Esophagus (tissue), 2 donors: Measurements from ENCODE around the gene MAP3K20. TPM values are rescaled to one million over a fixed set of nuclear protein-coding genes. Genes with fewer than 3 reads are reported as not detected.

ENCODE experiments used
- H3K27ac ChIP-seq, 2 donors: one replicate each; pipeline ENCODE4 v1.5.1; 2013; ENCODE audit warnings: low read depth in 2 of 2, mild to moderate bottlenecking in 2 of 2, inconsistent platforms in 1 of 2, low read length in 1 of 2, moderate library complexity in 1 of 2
- H3K27me3 ChIP-seq, 2 donors: one replicate each; pipeline ENCODE4 v1.6.1; 2013; ENCODE audit warnings: low read length in 2 of 2, control low read depth in 1 of 2, mild to moderate bottlenecking in 1 of 2; ENCODE audit not compliant: insufficient read depth in 2 of 2, control insufficient read depth in 1 of 2
- H3K36me3 ChIP-seq, 2 donors: one replicate each; pipeline ENCODE4 v1.6.1; 2013; ENCODE audit warnings: low read length in 1 of 2; ENCODE audit not compliant: control insufficient read depth in 2 of 2, insufficient read depth in 2 of 2
- H3K4me1 ChIP-seq, 2 donors: one replicate each; pipeline ENCODE4 v1.6.1; 2013; ENCODE audit warnings: low read length in 1 of 2; ENCODE audit not compliant: control insufficient read depth in 2 of 2, insufficient read depth in 2 of 2
- H3K4me3 ChIP-seq, 2 donors: one replicate each; pipeline ENCODE4 v1.5.1; 2013; ENCODE audit warnings: low read length in 2 of 2, mild to moderate bottlenecking in 2 of 2, low read depth in 1 of 2, moderate library complexity in 1 of 2
- H3K9me3 ChIP-seq, 2 donors: one replicate each; pipeline ENCODE4 v1.6.1; 2013; ENCODE audit warnings: mild to moderate bottlenecking in 2 of 2, low read depth in 1 of 2, low read length in 1 of 2, moderate library complexity in 1 of 2; ENCODE audit not compliant: control insufficient read depth in 2 of 2, insufficient read depth in 1 of 2
- WGBS, 2 donors: extraction: QIAGEN DNeasy Blood & Tissue Kit; methylation state at CpG; one replicate each; pipeline ENCODE4 v1.1.7; 2013; 5-methylcytosine and 5-hydroxymethylcytosine counted together
- polyA plus RNA-seq, 2 donors: library from polyadenylated mRNA; stranded (reverse); fragments of 200-250 nt; gene quantifications; one replicate each; pipeline ENCODE4 v1.2.3, GENCODE V29; 2013
- donor health status: healthy with polysubstance abuse.
- donor health status: Bipolar disorder and iron deficiency.

The MAP3K20 gene
- polyA plus RNA-seq, 2 donors = 5.0 to 13.3 TPM

DNA sequence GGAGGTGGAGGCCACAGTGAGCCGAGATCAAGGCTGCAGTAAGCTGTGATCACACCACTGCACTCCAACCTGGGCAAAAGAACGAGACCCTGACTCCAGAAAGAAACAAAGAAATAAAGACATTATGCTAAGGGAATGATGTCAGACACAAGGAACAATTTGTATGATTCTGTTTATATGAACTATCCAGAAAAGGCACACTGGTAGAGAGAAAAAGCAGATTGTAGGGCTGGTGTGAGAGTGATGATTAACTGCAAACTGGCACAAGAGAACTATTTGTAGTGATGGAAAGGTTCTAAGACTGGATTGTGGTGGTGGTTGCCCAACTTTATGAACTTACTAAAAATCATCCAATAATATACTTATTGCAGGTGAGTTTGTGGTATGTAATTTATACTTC is 106.3 kb downstream of the MAP3K20 start:
- 80 to 90% methylated on average over 2 of the region's 2 CpGs for WGBS, 2 donors
- H3K27ac ChIP-seq = no peak overlapping the region

DNA sequence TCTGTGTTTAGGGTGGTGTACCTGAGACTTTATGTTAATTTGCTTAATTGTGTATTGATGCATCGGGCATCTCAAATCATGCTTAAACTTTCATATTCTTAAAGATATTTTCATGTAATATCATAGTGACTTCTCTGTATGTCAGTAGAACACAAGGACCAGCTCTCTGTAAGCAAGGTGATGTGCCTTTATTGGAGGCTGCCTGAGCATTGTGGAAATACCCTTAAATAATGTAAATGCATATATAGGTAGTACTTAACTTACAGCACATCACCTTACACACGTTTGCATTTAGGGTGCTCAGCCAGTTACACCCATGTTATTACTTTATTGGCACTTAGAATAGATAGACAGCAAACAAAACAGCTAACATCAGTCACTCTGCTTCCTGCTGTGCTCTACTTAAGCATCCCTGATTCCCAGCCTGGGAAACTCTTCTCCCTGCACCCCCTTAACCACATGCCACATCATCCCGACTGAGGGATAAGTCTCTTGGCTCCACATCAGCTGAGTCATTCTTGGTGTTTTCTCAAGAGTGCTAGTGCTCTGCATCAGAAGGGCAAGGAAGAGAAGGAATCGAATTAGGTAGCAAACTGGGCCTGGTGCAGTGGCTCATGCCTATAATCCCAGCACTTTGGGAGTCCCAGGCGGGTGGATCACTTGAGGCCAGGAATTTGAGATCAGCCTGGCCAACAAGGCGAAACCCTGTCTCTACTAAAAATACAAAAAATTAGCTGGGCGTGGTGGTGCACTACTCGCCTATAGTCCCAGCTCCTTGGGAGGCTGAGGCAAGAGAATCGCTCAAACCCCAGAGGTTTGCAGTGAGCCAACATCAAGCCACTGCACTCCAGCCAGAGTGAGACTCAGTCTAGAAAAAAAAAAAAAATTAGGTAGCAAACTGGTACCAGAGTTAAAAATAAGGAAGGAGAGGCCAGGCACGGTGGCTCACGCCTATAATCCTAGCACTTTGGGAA is 108.7 kb downstream of the MAP3K20 start:
- H3K36me3 ChIP-seq = no peaks in the 10 kb centered on the region
- no peaks in the 10 kb centered on the region for H3K4me1 ChIP-seq
- H3K9me3 ChIP-seq = no peaks in the 10 kb centered on the region
- peak overlapping the region; percentile 26 to 47 for H3K27ac ChIP-seq
- H3K27me3 ChIP-seq = no peaks in the 10 kb centered on the region
- no peak overlapping the region for H3K4me3 ChIP-seq
- 62 to 64% methylated on average over 11 of the region's 11 CpGs for WGBS, 2 donors

More for the DNA sequence above, 106.3 kb downstream of the MAP3K20 start:
- H3K4me1 ChIP-seq = no peaks in the 10 kb centered on the region
- no peaks in the 10 kb centered on the region for H3K9me3 ChIP-seq
- no peak overlapping the region for H3K4me3 ChIP-seq
- no peaks in the 10 kb centered on the region for H3K27me3 ChIP-seq
- H3K36me3 ChIP-seq = no peaks in the 10 kb centered on the region

DNA sequence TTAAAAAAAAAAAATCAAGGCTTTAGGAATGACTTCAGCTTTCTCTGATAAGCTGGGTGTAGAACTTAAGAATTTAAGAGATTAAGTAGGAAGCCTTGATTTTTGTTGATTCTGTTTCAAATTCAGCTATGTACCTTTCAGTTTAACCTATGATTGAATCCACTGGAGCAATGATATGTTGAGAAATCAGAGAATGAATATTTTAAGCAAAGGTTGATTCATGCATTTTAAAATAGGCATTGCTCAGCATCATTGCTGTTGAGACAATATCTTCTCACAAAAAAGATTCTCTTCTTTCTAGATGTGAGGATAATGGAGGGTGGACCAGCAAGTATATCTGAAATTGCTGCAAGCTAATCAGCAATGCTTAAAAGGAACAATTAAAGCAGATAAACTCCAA is 109.8 kb downstream of the MAP3K20 start:
- Histone ChIP-seq H3K27ac (no peak overlapping the region), H3K27me3 (no peaks in the 10 kb centered on the region), H3K4me1 (no peaks in the 10 kb centered on the region), H3K9me3 (no peaks in the 10 kb centered on the region), H3K4me3 (no peak overlapping the region), H3K36me3 (no peaks in the 10 kb centered on the region)

DNA sequence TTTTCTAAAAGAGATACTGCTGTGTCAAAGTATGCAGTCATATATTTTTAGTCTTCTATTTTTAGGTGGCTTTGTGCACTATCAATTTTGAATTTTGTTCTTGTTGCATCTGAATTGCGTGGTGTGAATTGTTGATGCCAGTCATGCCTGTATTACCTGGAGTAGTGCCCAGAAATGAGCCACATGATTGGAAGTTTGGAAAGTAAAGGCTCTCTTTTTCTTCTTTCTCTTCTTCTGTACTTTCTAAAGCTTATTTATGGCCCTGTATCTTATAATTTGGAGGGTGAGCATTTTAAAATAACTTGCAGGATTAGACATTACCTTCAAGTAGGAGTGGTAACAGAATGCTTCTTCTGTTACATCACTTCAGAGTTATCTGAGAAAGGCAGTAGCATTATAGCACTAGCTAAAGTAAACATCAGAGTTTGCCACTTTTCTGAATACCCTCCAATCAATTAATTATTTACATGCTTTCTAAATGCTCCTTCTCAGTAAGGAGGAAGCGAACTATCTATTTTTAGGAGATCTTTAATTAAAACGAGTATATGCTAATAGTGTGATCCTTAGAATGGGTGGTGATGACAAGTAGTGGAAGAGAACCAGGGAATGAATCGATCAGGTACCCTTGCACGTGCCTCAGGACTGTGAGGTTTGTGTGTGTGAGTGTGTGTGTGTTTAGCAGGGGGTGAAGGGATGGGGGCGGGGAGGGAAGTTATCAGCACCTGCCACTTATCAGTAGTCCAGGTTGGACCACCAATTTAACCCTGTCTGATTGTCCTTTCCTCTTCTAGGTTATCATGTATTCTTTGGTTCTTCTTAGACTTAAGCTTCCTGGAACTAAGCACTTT is 112.5 kb downstream of the MAP3K20 start:
- 63 to 69% methylated on average over 6 of the region's 6 CpGs for whole genome bisulfite sequencing, 2 donors
- Histone ChIP-seq H3K36me3 (no peaks in the 10 kb centered on the region), H3K9me3 (no peaks in the 10 kb centered on the region), H3K27me3 (no peaks in the 10 kb centered on the region), H3K27ac (peak overlapping the region in 1 of 2 donors; percentile 22), H3K4me3 (no peak overlapping the region), H3K4me1 (no peaks in the 10 kb centered on the region)

DNA sequence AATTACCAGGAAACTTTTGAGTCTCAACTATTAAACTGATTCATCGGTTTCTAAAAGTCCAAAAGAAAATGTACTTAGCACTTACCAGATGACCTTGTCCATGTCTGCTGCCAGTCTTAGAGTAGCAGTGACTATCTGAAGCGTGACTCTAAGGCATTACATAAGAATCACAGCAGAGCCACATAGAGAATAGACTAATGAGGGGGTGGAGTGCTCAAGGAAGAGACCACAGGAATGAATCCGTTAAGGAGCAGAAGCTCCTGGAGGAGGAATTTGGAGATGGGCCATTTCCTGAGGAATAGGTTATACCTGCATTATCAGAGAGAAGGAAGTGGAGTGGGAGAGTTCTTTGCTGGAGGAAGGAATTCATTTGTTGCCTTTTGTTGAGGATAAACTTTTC is 116.0 kb downstream of the MAP3K20 start:
- H3K27ac ChIP-seq = no peak overlapping the region
- H3K9me3 ChIP-seq = no peaks in the 10 kb centered on the region
- no peak overlapping the region for H3K4me3 ChIP-seq
- WGBS, 2 donors = 50 to 55% methylated on average over 3 of the region's 3 CpGs
- no peaks in the 10 kb centered on the region for H3K36me3 ChIP-seq
- H3K4me1 ChIP-seq = no peaks in the 10 kb centered on the region
- H3K27me3 ChIP-seq = no peaks in the 10 kb centered on the region

DNA sequence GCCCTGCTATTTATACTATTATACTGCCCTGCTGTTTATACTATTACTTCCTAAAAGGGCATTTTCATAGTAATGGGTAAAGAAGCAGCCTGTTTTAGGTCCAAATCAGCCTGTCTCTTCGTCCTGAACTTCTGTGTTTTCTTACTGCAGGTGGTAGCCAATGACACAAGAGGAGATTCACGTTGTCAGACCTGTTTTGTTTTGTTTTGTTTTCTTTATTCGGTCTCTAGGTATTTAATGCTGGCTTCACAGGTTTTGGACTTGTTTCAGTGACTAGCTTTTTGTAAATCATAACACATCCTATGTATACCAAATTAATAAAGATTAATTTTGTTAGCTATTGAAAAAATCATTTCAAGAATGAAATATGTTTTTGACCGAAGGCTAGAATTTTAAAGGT is 116.4 kb downstream of the MAP3K20 start:
- Histone ChIP-seq H3K4me3 (no peak overlapping the region), H3K27ac (no peak overlapping the region), H3K27me3 (no peaks in the 10 kb centered on the region), H3K4me1 (no peaks in the 10 kb centered on the region), H3K36me3 (no peaks in the 10 kb centered on the region), H3K9me3 (no peaks in the 10 kb centered on the region)
- 40 to 52% methylated on average over 4 of the region's 4 CpGs for WGBS, 2 donors

DNA sequence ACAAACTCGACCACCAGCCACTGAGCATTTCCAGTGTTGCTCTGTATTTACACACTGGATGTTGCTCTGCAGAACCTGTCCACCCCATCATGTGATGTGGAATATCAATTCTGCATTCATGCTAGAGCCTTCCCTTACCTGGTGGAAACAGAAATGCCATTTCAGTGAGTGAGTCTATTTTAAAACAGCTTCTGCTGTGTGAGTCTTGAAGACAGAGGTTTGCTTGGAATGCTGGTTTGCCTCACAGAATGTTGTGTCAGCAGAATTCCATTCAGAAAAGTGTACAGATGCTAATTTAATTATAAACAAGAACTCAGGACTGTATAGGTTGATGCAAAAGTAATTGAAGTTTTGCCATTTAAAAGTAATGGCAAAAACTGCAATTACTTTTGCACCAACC is 118.3 kb downstream of the MAP3K20 start:
- no peaks in the 10 kb centered on the region for H3K9me3 ChIP-seq
- H3K27ac ChIP-seq = no peak overlapping the region
- H3K4me1 ChIP-seq = no peaks in the 10 kb centered on the region
- H3K4me3 ChIP-seq = no peak overlapping the region
- WGBS, 2 donors = 77 to 94% methylated on average over 1 of the region's 1 CpG
- no peaks in the 10 kb centered on the region for H3K36me3 ChIP-seq
- no peaks in the 10 kb centered on the region for H3K27me3 ChIP-seq

DNA sequence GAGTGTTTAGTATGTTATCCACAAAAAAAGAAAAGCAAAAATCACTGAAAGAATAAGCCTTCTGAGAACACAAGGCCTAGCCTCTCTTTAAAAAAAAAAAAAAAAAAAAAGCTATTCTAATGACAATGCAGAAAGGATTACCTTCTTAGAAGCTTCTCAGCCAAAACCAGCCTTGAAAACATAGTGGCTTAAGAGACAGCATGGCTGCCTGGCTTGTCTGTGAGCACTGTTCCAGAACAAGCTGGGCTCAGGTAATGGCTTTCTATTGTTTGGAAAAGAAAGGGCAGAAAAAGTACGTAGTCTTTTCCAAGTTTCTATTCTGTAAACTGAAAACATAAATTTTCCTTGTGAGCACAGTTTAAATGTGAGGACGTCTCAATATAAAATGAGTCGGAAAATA is 119.5 kb downstream of the MAP3K20 start:
- Histone ChIP-seq H3K4me3 (no peak overlapping the region), H3K4me1 (no peaks in the 10 kb centered on the region), H3K27ac (no peak overlapping the region), H3K9me3 (no peaks in the 10 kb centered on the region), H3K36me3 (no peaks in the 10 kb centered on the region), H3K27me3 (no peaks in the 10 kb centered on the region)
- 57 to 69% methylated on average over 3 of the region's 3 CpGs for WGBS, 2 donors

DNA sequence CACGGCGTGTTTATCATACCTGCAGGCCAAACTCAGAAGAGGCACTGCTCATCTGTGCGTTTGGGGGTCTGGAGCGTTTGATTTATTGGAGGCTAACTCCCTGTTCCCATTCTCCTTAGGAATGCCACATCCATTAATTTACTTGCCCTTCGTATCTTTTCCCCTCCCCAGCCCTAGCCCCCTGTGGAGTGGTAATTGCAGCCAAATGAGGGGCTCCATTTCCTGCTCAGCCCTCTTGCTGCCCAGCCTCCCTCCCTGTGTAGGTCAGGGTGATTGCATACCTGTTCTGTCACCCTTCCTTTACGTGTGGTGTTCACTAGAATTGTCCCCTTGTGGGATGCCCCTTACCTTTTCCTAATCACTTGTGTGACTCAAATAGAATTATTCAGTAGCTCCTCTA is 120.4 kb downstream of the MAP3K20 start:
- Histone ChIP-seq H3K4me1 (no peaks in the 10 kb centered on the region), H3K9me3 (no peaks in the 10 kb centered on the region), H3K27me3 (no peaks in the 10 kb centered on the region), H3K36me3 (no peaks in the 10 kb centered on the region), H3K4me3 (no peak overlapping the region), H3K27ac (no peak overlapping the region)
- 95 to 96% methylated on average over 6 of the region's 6 CpGs for WGBS, 2 donors
